C4-2B (cell line): ENCODE results near the gene C17orf58.

ENCODE experiments used
- CTCF ChIP-seq: fragments of 450-650 bp; conservative IDR thresholded peaks from 2 replicates; pipeline ENCODE4 v1.5.1; 2017; ENCODE audit warnings: mild to moderate bottlenecking
- ZFX ChIP-seq: fragments of 450-650 bp; IDR thresholded peaks from 2 replicates; pipeline ENCODE4 v1.6.1; 2017

DNA sequence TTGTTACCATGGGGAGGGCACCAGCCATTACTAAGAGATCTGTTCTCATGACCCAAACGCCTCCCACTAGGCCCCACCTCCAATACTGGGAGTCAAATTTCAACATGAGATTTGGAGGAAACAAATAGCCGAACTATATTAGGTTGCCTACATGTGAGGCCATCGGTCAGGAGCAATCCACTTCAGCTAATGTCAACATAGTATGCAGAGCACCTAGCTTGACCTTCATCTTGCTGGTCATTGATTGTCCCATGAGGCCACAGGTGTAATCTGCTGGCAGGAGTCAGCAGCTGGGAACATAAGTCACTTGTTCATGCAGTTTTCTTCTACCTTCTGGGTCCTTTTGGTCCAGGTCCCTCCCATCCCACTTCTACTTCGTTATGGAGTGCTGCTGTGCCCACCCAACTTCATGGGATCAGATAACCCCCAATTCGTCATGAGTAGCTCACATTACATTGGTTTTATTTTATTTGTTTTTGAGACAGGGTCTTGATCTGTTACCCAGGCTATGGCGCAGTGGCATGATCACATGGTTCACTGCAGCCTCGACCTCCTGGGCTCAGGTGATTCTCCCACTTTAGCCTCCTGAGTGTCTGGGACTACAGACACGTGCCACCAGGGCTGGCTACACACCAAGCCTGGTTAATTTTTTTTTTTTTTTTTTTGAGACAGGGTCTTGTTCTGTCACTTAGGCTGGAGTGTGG, 33.4 kb upstream of the C17orf58 start:
- TF ChIP-seq CTCF (no peak), ZFX (no peak)
